WTC11 (cell line): ENCODE results near the gene CNTN1.

Source experiments
- CTCF ChIP-seq: fragments of 200-600 bp; IDR thresholded peaks from 2 replicates; pipeline ENCODE4 v1.8.0; 2022; ENCODE audit warnings: antibody characterized with exemption
- FOXP4 ChIP-seq: sonication (generic); formaldehyde crosslinking; IDR thresholded peaks from 2 replicates; pipeline ENCODE4 v1.8.0; 2022; ENCODE audit warnings: mild to moderate bottlenecking, missing genetic modification reagents
- KAT7 ChIP-seq: sonication (generic); formaldehyde crosslinking; IDR thresholded peaks from 2 replicates; pipeline ENCODE4 v1.8.1; 2023; ENCODE audit warnings: missing genetic modification reagents, mild to moderate bottlenecking, borderline replicate concordance
- MXD4 ChIP-seq: fragments of 250-450 bp; sonication (Bioruptor Pico); IDR thresholded peaks from 2 replicates; pipeline ENCODE4 v1.8.0; 2021; ENCODE audit warnings: mild to moderate bottlenecking, moderate library complexity, borderline replicate concordance
- SMAD4 ChIP-seq: sonication (generic); formaldehyde crosslinking; IDR thresholded peaks from 2 replicates; pipeline ENCODE4 v1.8.0; 2022; ENCODE audit warnings: mild to moderate bottlenecking, missing genetic modification reagents
- TP53 ChIP-seq: sonication (generic); formaldehyde crosslinking; IDR thresholded peaks from 2 replicates; pipeline ENCODE4 v1.8.1; 2023; ENCODE audit warnings: mild to moderate bottlenecking, missing genetic modification reagents
- TF ChIP-seq, protein P1 (sequence below): sonication (generic); formaldehyde crosslinking; IDR thresholded peaks from 2 replicates; pipeline ENCODE4 v1.8.0; 2022; ENCODE audit warnings: mild to moderate bottlenecking, missing genetic modification reagents

DNA sequence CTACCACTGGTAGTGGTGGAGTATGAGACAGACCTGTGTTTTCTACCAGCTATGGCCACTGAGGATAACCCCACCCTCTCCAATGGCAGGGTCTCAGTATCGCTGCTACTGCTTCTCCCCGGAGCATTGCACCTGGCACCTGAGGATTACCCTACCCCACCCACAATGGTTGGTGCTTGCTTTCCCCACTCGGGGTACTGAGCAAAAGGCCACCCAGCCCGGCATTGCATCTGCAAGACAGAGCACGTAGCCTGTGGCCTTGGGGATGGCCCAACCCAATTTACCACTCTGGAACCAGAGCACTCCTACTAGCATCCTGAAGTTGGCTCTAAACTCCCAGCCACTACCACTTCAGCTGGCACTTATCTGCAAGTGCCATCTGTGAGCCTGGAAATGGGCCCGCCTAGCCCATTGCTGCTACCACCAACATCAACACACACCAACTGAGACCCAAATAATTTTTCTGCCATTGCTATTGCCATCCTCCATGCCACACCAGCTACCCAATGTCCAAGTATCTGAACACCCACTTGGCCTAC is 145.7 kb downstream of the CNTN1 start:
- TF ChIP-seq CTCF (no peak), KAT7 (CRISPR knock-in tag) (no peak), SMAD4 (CRISPR knock-in tag) (no peak), MXD4 (CRISPR knock-in tag) (no peak), TP53 (no peak), FOXP4 (CRISPR knock-in tag) (no peak)
- TF ChIP-seq, protein P1, sequence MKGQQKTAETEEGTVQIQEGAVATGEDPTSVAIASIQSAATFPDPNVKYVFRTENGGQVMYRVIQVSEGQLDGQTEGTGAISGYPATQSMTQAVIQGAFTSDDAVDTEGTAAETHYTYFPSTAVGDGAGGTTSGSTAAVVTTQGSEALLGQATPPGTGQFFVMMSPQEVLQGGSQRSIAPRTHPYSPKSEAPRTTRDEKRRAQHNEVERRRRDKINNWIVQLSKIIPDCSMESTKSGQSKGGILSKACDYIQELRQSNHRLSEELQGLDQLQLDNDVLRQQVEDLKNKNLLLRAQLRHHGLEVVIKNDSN (CRISPR knock-in tag): no peak
